AG04450 (cell line): ENCODE data around the gene FCRL6. TPM values are rescaled to one million over a fixed set of nuclear protein-coding genes. Genes with fewer than 3 reads are reported as not detected.

Experiments
- CTCF ChIA-PET: fragments of 300-600, 350-600 bp; formaldehyde crosslinking; extraction: SDS; loops from one replicate; lab custom pipeline; 2022; ENCODE audit warnings: antibody characterized with exemption, inconsistent platforms; lab: Charles Lee
- POLR2A ChIA-PET: fragments of 350-600 bp; formaldehyde crosslinking; extraction: SDS; loops from one replicate; lab custom pipeline; 2021; ENCODE audit warnings: antibody characterized with exemption, inconsistent platforms; lab: Yijun Ruan, JAX
- DNase-seq: peaks from one replicate; pipeline ENCODE4 v3.0.0-alpha.2; 2011; ENCODE audit warnings: low read depth, low spot score
- H3K27ac ChIP-seq: one replicate; pipeline ENCODE4 v1.5.1; 2012; ENCODE audit warnings: low read depth, low read length, control low read depth
- H3K27me3 ChIP-seq: one replicate; pipeline ENCODE4 v1.6.0; 2012; ENCODE audit warnings: low read length; ENCODE audit not compliant: control insufficient read depth, insufficient read depth
- H3K4me3 ChIP-seq: 2 replicates; pipeline ENCODE4 v1.5.1; 2011; ENCODE audit warnings: mild to moderate bottlenecking, low read depth, low read length, control low read depth
- H3K9me3 ChIP-seq: 2 replicates; pipeline ENCODE4 v1.5.1; 2012; ENCODE audit warnings: low read length; ENCODE audit not compliant: control insufficient read depth, insufficient read depth
- polyA plus RNA-seq: library from polyadenylated mRNA; depleted of rRNA; stranded (reverse); fragments of >200 nt; gene quantifications from 2 replicates; pipeline ENCODE4 v1.2.3, GENCODE V29; 2011
- TF ChIP-seq, protein P1 (sequence below): IDR thresholded peaks from 2 replicates; pipeline ENCODE4 v1.5.1; 2011; ENCODE audit warnings: low read depth, low read length, control low read depth, inconsistent platforms

The FCRL6 gene
- polyA plus RNA-seq, 1 experiment = not detected

DNA sequence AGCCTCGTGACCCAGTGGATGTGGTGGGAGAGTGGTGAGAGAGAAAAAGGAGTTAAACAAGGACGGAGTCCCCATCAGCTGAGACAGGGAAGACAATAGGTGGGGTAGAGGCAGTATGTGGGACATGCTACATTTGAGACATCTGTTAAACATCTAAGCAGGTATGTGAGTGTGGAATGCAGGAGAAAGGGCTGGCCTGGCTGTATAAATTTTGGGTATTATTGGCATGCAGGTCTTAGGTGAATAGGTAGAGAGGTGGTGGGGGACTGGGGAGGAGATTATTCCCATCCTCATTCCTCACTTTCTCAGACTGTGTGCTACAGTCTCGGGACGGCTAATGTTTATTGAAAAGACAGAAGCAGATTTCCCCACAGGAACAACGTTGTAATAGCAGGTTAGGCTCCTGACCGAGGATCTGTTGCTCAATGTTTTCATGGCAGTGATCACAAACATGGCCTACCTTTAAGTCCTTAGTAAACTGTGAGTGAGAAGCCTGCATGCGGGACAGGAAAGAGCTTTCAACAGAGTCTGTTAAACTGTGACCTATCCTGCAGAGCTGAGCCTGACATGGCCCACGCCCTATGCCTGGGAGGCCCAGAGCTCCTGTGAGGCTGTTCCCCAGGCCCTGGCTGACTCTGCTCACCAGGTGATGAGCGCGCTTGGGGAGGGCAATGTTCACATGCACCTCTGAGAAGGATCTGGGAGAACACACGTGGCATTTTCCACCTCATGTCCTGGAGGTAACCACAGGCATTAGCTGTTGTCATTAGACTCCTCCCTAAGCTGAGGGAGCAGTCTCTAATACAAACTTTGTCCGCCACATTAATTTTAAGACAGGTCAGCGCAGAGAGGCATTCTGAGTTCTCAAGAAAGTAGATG is 43.8 kb downstream of the FCRL6 start:
- Histone ChIP-seq H3K27ac (no peak overlapping the region), H3K9me3 (no peaks in the 10 kb centered on the region; the same call in 1 of the 2 replicates), H3K4me3 (no peak overlapping the region), H3K27me3 (no peaks in the 10 kb centered on the region)
- DNase-seq = no peak
- CTCF ChIA-PET = interaction anchor here (1.6 kb wide), 1 partner anchor 162 kb away, joined by 4 read pairs; no protein-coding TSS in a partner anchor
- POLR2A ChIA-PET = no interaction called here
- TF ChIP-seq, protein P1, sequence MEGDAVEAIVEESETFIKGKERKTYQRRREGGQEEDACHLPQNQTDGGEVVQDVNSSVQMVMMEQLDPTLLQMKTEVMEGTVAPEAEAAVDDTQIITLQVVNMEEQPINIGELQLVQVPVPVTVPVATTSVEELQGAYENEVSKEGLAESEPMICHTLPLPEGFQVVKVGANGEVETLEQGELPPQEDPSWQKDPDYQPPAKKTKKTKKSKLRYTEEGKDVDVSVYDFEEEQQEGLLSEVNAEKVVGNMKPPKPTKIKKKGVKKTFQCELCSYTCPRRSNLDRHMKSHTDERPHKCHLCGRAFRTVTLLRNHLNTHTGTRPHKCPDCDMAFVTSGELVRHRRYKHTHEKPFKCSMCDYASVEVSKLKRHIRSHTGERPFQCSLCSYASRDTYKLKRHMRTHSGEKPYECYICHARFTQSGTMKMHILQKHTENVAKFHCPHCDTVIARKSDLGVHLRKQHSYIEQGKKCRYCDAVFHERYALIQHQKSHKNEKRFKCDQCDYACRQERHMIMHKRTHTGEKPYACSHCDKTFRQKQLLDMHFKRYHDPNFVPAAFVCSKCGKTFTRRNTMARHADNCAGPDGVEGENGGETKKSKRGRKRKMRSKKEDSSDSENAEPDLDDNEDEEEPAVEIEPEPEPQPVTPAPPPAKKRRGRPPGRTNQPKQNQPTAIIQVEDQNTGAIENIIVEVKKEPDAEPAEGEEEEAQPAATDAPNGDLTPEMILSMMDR = no peak

DNA sequence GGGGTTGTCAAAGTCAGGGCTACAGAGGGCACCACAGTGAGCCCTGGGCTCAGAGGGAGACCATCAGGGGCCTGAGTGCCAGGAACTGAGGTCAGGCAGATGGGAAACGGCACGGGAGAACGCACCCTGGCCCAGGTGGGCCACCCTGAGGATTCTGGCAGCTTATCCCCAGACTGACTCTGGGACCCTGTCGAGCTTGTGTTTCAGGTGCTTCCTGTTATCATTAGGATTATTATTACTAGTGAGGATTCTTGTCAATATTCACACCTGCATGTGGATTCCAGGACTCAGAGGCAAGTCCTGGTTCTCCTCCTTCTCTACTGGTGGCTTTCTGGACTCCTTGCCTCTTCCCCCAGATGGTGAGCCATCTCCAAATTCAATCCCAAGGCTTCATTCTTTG is 45.1 kb downstream of the FCRL6 start:
- TF ChIP-seq, protein P1 = no peak
- DNase-seq = no peak
- ChIA-PET POLR2A (no interaction called here), CTCF (interaction anchor here (1.3 to 1.6 kb wide), 2 partner anchors 45 to 160 kb away, joined by 4 read pairs; no protein-coding TSS in a partner anchor)
- Histone ChIP-seq H3K27me3 (no peaks in the 10 kb centered on the region), H3K4me3 (no peak overlapping the region), H3K27ac (no peak overlapping the region), H3K9me3 (no peaks in the 10 kb centered on the region; the same call in 1 of the 2 replicates)

DNA sequence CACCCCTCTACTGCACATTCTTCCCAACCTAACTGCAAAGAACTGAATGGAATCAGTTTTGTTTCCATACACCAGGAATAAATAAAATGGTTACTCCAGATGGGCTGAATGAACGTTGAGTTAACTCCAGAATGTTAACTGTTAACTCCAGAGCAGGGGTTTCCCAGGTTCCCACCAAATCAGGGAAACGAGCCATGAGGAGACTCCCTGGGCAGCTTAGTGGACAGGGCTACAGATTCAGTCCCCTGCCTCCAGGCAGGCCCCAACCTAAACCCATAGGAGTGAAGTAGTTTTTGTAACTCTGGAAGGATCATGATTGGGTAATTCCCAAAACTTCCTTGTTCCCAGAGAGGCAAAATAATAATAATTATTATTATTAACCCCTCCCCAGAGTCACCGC is 46.2 kb downstream of the FCRL6 start:
- no peak overlapping the region for H3K4me3 ChIP-seq
- ChIA-PET CTCF (interaction anchor here (0.8 kb wide), 1 partner anchor 44 kb away, joined by 3 read pairs; no protein-coding TSS in a partner anchor), POLR2A (no interaction called here)
- no peaks in the 10 kb centered on the region for H3K27me3 ChIP-seq
- H3K9me3 ChIP-seq = no peaks in the 10 kb centered on the region; the same call in 1 of the 2 replicates
- no peak for DNase-seq
- H3K27ac ChIP-seq = no peak overlapping the region
- TF ChIP-seq, protein P1 = no peak

DNA sequence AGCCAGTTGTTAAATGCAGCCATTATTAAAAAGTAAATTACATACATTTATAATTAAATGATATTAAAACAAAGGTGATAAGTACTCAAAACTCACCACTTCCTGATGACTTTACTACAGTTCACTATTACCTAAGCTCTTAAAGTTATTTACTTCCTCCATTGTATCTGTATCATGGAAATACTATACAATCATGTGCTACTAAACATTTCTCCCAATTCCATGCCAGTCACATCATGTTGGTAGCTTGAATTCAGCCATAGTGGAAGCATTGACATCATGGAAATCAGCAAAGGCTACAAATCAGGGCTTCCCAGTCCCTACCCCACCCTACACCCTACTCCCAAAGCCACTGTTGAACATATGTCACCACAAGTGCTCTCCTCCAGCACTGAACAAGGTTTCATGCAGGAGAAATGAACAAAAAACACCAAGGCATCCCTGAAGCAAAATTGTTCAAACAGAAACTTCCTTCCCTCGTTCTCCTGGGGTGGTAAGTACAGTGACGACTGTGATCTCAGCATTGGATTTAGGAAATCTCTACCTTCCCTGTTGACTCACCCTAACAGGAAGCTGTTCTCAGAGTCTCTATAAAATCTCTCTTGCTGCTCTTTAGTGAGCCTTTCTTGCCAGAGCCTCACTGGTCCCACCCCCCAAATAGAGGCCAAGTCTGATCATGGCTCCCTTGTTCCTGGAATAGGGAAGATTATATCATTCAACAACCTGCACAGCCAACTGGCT is 47.6 kb downstream of the FCRL6 start:
- DNase-seq = no peak
- CTCF ChIA-PET = interaction anchor here (1.1 to 4.9 kb wide), 4 partner anchors 42 to 158 kb away, joined by 4 to 48 read pairs (median 8); no protein-coding TSS in a partner anchor
- POLR2A ChIA-PET = no interaction called here
- Histone ChIP-seq H3K4me3 (no peak overlapping the region), H3K9me3 (no peaks in the 10 kb centered on the region; the same call in 1 of the 2 replicates), H3K27ac (no peak overlapping the region), H3K27me3 (no peaks in the 10 kb centered on the region)
- TF ChIP-seq, protein P1 = no peak
